ENCODE measurements around the gene UBE2K.
"Not testable (repeated sequence)": the region's sequence is repeated elsewhere in the genome, so short reads cannot be mapped to it uniquely, and the experiment has no call there.

Gene UBE2K

GRCh38 chr4:39732728-39733127 lies 34.8 kb downstream of the UBE2K start:
- DNase-seq = no peak

- not testable (repeated sequence) for DNase-seq
Measured at GRCh38 chr4:39739591-39739990, 41.7 kb downstream of the UBE2K start.

GRCh38 chr4:39741401-39741800 lies 43.5 kb downstream of the UBE2K start:
- no peak for DNase-seq

GRCh38 chr4:39745920-39746319 lies 48.0 kb downstream of the UBE2K start:
- no peak for DNase-seq

GRCh38 chr4:39750216-39750615 lies 52.3 kb downstream of the UBE2K start:
- DNase-seq = peak; percentile 8

GRCh38 chr4:39754309-39754708 lies 56.4 kb downstream of the UBE2K start:
- DNase-seq = no peak

- no peak for DNase-seq
Measured at GRCh38 chr4:39756159-39756558, 58.2 kb downstream of the UBE2K start.

GRCh38 chr4:39758176-39758575 lies 60.2 kb downstream of the UBE2K start:
- DNase-seq = no peak

GRCh38 chr4:39759569-39759968 lies 61.6 kb downstream of the UBE2K start:
- DNase-seq = no peak

GRCh38 chr4:39761005-39761667 lies 63.2 kb downstream of the UBE2K start:
- DNase-seq = no peak

- DNase-seq = no peak
Measured at GRCh38 chr4:39763714-39764572, 66.0 kb downstream of the UBE2K start.

- DNase-seq = no peak
Measured at GRCh38 chr4:39770005-39770404, 72.1 kb downstream of the UBE2K start.

GRCh38 chr4:39770471-39770870 lies 72.5 kb downstream of the UBE2K start:
- no peak for DNase-seq

- DNase-seq = no peak
Measured at GRCh38 chr4:39770969-39771724, 73.2 kb downstream of the UBE2K start.

GRCh38 chr4:39781988-39782387 lies 84.1 kb downstream of the UBE2K start:
- DNase-seq = not testable (repeated sequence)

GRCh38 chr4:39785083-39785482 lies 87.1 kb downstream of the UBE2K start:
- DNase-seq = peak; percentile 75

GRCh38 chr4:39786838-39787237 lies 88.9 kb downstream of the UBE2K start:
- no peak for DNase-seq

- DNase-seq = no peak
Measured at GRCh38 chr4:39792128-39792527, 94.2 kb downstream of the UBE2K start.

- DNase-seq = peak; percentile 82
Measured at GRCh38 chr4:39792529-39792928, 94.6 kb downstream of the UBE2K start.

GRCh38 chr4:39792976-39793375 lies 95.0 kb downstream of the UBE2K start:
- DNase-seq = not testable (repeated sequence)

- DNase-seq = no peak
Measured at GRCh38 chr4:39802005-39802404, 104.1 kb downstream of the UBE2K start.

GRCh38 chr4:39808231-39808749 lies 110.4 kb downstream of the UBE2K start:
- DNase-seq = peak; percentile 28

GRCh38 chr4:39812500-39812899 lies 114.6 kb downstream of the UBE2K start:
- DNase-seq = no peak

Measured in hematopoietic multipotent progenitor cell treated with erythropoietin and hydrocortisone succinate and interleukin-3 and kit ligand, for 8 days (in vitro differentiated cells).